ENCODE results near the gene NCAPD2.

DNA sequence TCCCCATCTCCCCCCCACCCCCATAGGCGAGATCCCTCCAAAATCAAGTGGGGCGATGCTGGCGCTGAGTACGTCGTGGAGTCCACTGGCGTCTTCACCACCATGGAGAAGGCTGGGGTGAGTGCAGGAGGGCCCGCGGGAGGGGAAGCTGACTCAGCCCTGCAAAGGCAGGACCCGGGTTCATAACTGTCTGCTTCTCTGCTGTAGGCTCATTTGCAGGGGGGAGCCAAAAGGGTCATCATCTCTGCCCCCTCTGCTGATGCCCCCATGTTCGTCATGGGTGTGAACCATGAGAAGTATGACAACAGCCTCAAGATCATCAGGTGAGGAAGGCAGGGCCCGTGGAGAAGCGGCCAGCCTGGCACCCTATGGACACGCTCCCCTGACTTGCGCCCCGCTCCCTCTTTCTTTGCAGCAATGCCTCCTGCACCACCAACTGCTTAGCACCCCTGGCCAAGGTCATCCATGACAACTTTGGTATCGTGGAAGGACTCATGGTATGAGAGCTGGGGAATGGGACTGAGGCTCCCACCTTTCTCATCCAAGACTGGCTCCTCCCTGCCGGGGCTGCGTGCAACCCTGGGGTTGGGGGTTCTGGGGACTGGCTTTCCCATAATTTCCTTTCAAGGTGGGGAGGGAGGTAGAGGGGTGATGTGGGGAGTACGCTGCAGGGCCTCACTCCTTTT is 43.1 kb downstream of the NCAPD2 start:
- TF ChIP-seq, protein P1, sequence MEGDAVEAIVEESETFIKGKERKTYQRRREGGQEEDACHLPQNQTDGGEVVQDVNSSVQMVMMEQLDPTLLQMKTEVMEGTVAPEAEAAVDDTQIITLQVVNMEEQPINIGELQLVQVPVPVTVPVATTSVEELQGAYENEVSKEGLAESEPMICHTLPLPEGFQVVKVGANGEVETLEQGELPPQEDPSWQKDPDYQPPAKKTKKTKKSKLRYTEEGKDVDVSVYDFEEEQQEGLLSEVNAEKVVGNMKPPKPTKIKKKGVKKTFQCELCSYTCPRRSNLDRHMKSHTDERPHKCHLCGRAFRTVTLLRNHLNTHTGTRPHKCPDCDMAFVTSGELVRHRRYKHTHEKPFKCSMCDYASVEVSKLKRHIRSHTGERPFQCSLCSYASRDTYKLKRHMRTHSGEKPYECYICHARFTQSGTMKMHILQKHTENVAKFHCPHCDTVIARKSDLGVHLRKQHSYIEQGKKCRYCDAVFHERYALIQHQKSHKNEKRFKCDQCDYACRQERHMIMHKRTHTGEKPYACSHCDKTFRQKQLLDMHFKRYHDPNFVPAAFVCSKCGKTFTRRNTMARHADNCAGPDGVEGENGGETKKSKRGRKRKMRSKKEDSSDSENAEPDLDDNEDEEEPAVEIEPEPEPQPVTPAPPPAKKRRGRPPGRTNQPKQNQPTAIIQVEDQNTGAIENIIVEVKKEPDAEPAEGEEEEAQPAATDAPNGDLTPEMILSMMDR (IDR thresholded peaks at IDR 0.05; ENCODE audit: low read depth, low read length): no peak
- peak; percentile 15 for TF ChIP-seq POLR2A (IDR thresholded peaks at IDR 0.05; ENCODE audit: extremely low read depth, insufficient read length)
- TF ChIP-seq, protein P2, sequence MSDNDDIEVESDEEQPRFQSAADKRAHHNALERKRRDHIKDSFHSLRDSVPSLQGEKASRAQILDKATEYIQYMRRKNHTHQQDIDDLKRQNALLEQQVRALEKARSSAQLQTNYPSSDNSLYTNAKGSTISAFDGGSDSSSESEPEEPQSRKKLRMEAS (IDR thresholded peaks at IDR 0.05; ENCODE audit: low read depth, low read length): no peak
- no peak for TF ChIP-seq MYC (IDR thresholded peaks at IDR 0.05; ENCODE audit: low read depth, low read length)
